Measurements from ENCODE around the gene GUCY1A2. TPM values are rescaled to one million over a fixed set of nuclear protein-coding genes. Genes with fewer than 3 reads are reported as not detected.

Gene GUCY1A2
- total RNA-seq, 1 donor: under 0.01 TPM

DNA sequence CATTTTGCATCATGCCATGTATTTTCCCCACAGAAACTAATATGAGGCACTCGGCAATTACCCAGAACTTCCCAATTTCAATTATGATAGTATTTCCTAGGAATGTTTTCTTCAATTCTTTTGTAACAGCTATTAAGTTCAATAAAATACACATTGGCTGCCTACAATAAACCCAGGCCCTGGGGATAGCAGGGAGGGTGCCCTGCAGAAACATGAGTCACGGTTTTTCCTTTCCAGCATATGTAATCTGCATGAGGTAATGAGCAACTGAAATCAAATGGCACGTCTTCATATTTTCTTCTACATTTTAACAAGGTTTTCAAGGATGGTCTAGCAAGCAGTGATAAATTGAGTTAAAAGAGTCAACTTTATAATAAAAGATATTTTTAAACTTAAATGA is 32.0 kb downstream of the GUCY1A2 start:
- H3K27me3 ChIP-seq (ENCODE audit: insufficient read depth, low read length): no peaks in the 10 kb centered on the region
- no peaks in the 10 kb centered on the region for H3K36me3 ChIP-seq (ENCODE audit: insufficient read depth, low read length)
- TF ChIP-seq, protein P1, sequence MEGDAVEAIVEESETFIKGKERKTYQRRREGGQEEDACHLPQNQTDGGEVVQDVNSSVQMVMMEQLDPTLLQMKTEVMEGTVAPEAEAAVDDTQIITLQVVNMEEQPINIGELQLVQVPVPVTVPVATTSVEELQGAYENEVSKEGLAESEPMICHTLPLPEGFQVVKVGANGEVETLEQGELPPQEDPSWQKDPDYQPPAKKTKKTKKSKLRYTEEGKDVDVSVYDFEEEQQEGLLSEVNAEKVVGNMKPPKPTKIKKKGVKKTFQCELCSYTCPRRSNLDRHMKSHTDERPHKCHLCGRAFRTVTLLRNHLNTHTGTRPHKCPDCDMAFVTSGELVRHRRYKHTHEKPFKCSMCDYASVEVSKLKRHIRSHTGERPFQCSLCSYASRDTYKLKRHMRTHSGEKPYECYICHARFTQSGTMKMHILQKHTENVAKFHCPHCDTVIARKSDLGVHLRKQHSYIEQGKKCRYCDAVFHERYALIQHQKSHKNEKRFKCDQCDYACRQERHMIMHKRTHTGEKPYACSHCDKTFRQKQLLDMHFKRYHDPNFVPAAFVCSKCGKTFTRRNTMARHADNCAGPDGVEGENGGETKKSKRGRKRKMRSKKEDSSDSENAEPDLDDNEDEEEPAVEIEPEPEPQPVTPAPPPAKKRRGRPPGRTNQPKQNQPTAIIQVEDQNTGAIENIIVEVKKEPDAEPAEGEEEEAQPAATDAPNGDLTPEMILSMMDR (IDR thresholded peaks at IDR 0.05; ENCODE audit: extremely low read depth, low read depth, low read length): no peak
- no peak overlapping the region for H2AFZ ChIP-seq (ENCODE audit: low read length)
- DNase-seq (ENCODE audit: insufficient read length, low spot score, missing footprints): no peak
- H4K20me1 ChIP-seq (ENCODE audit: insufficient read depth, low read length): no peaks in the 10 kb centered on the region
- H3K4me3 ChIP-seq (ENCODE audit: insufficient read depth, low read length): no peak overlapping the region
- H3K4me1 ChIP-seq (ENCODE audit: insufficient read depth, low read length): peaks cover 3% of the 10 kb centered on the region
- H3K9me3 ChIP-seq (ENCODE audit: low read depth, low read length): no peaks in the 10 kb centered on the region
- no peak overlapping the region for H3K4me2 ChIP-seq (ENCODE audit: insufficient read depth, low read length)
- H3K79me2 ChIP-seq (ENCODE audit: insufficient read depth, low read length): no peaks in the 10 kb centered on the region
- no peak overlapping the region for H3K27ac ChIP-seq (ENCODE audit: low read depth, low read length)

DNA sequence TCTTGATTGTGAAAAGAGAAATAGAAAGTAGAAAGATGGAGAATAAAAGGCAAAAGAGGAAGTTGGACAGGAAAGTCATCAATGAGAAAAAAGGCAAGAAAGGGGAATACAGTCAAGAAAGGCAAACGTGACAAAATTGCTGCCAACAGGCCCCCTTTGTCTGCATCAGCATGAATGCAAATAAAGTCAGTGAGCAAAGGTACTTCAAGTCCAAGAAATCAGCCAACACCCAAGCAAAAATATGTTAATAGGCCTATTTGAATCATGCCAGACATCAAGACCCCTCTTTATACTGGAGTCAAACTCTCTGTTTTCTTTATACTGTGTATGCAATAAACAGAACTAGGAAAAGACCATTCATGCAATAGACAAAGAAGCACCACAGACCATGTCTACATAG is 34.3 kb downstream of the GUCY1A2 start:
- TF ChIP-seq, protein P1 (IDR thresholded peaks at IDR 0.05; ENCODE audit: extremely low read depth, low read depth, low read length): no peak
- no peak overlapping the region for H3K4me2 ChIP-seq (ENCODE audit: insufficient read depth, low read length)
- H3K4me3 ChIP-seq (ENCODE audit: insufficient read depth, low read length): no peak overlapping the region
- no peaks in the 10 kb centered on the region for H3K27me3 ChIP-seq (ENCODE audit: insufficient read depth, low read length)
- no peak for DNase-seq (ENCODE audit: insufficient read length, low spot score, missing footprints)
- no peaks in the 10 kb centered on the region for H3K79me2 ChIP-seq (ENCODE audit: insufficient read depth, low read length)
- no peaks in the 10 kb centered on the region for H4K20me1 ChIP-seq (ENCODE audit: insufficient read depth, low read length)
- no peaks in the 10 kb centered on the region for H3K9me3 ChIP-seq (ENCODE audit: low read depth, low read length)
- H2AFZ ChIP-seq (ENCODE audit: low read length): no peak overlapping the region
- no peaks in the 10 kb centered on the region for H3K36me3 ChIP-seq (ENCODE audit: insufficient read depth, low read length)
- no peak overlapping the region for H3K27ac ChIP-seq (ENCODE audit: low read depth, low read length)
- peaks cover 3% of the 10 kb centered on the region for H3K4me1 ChIP-seq (ENCODE audit: insufficient read depth, low read length)

DNA sequence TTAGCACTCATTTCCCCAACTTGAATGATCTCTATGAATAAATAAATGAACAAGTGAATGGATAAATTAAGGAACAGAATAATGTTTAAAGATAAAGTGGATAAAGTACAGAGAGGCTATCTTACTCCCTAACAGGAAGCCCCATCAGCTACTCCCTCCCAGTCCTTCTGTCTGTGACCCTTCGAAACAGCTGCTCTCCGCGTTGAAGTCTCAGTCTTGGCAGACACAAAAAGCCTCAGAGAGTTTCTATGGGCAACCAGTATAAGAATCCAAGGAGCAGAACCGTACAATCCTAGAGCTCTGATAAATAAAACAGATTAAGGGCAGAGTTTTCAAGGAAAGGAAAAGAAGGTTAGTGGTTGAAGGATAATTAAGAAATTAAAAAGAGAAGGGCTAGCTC is 35.0 kb downstream of the GUCY1A2 start:
- Histone ChIP-seq H3K4me3 (ENCODE audit: insufficient read depth, low read length) (no peak overlapping the region), H3K27ac (ENCODE audit: low read depth, low read length) (no peak overlapping the region), H3K79me2 (ENCODE audit: insufficient read depth, low read length) (no peaks in the 10 kb centered on the region), H3K27me3 (ENCODE audit: insufficient read depth, low read length) (no peaks in the 10 kb centered on the region), H2AFZ (ENCODE audit: low read length) (no peak overlapping the region), H3K4me1 (ENCODE audit: insufficient read depth, low read length) (no peaks in the 10 kb centered on the region), H3K9me3 (ENCODE audit: low read depth, low read length) (no peaks in the 10 kb centered on the region), H3K4me2 (ENCODE audit: insufficient read depth, low read length) (no peak overlapping the region), H3K36me3 (ENCODE audit: insufficient read depth, low read length) (no peaks in the 10 kb centered on the region), H4K20me1 (ENCODE audit: insufficient read depth, low read length) (no peaks in the 10 kb centered on the region)
- DNase-seq (ENCODE audit: insufficient read length, low spot score, missing footprints): no peak
- TF ChIP-seq, protein P1 (IDR thresholded peaks at IDR 0.05; ENCODE audit: extremely low read depth, low read depth, low read length): no peak

DNA sequence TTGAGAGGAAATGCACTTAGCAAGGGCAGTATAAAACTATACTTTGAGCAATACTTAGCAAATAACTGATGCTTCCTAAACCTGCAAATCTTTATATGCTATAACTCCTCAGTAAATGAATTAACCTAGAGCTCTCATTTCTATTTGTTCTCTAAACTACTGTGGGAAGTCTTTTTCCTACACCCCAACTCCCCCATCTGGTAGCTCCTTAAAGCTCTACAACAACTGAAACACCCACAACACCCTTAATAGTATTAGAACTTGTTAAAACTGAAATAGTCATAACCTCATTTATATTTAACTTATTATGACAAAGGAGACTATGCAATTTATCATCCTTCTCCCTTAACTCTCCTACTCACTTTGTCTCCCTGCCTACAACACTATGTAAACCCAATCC is 43.4 kb downstream of the GUCY1A2 start:
- Histone ChIP-seq H3K4me3 (ENCODE audit: insufficient read depth, low read length) (no peak overlapping the region), H3K27me3 (ENCODE audit: insufficient read depth, low read length) (no peaks in the 10 kb centered on the region), H3K4me2 (ENCODE audit: insufficient read depth, low read length) (no peak overlapping the region), H3K4me1 (ENCODE audit: insufficient read depth, low read length) (no peaks in the 10 kb centered on the region), H3K27ac (ENCODE audit: low read depth, low read length) (no peak overlapping the region), H3K36me3 (ENCODE audit: insufficient read depth, low read length) (no peaks in the 10 kb centered on the region), H3K9me3 (ENCODE audit: low read depth, low read length) (no peaks in the 10 kb centered on the region), H2AFZ (ENCODE audit: low read length) (no peak overlapping the region), H3K79me2 (ENCODE audit: insufficient read depth, low read length) (no peaks in the 10 kb centered on the region), H4K20me1 (ENCODE audit: insufficient read depth, low read length) (no peaks in the 10 kb centered on the region)
- TF ChIP-seq, protein P1 (IDR thresholded peaks at IDR 0.05; ENCODE audit: extremely low read depth, low read depth, low read length): no peak
- no peak for DNase-seq (ENCODE audit: insufficient read length, low spot score, missing footprints)
